A673 (cell line): ENCODE measurements around the gene PIGC. TPM values are rescaled to one million over a fixed set of nuclear protein-coding genes. Genes with fewer than 3 reads are reported as not detected.

Source experiments
- BruUV-seq: library from RNA; stranded (reverse); fragments of 400-500 nt; replicated peaks from 2 replicates; lab custom pipeline; 2021; lab: Mats Ljungman, UMichigan
- CTCF ChIA-PET: fragments of 300-600 bp; sonication (Branson Sonifier 250); formaldehyde crosslinking; loops from one replicate; lab custom pipeline; 2022; ENCODE audit warnings: antibody characterized with exemption; lab: Charles Lee
- POLR2A ChIA-PET: fragments of 300-600 bp; sonication (Branson Sonifier 250); formaldehyde crosslinking; loops from one replicate; lab custom pipeline; 2022; ENCODE audit warnings: antibody characterized with exemption; ENCODE audit not compliant: low non-redundant PET; lab: Charles Lee
- DNase-seq: peaks from one replicate; pipeline ENCODE4 v3.0.0-alpha.2; 2015; ENCODE audit warnings: low spot score
- H3K27ac ChIP-seq: fragments of 200-600 bp; sonication (generic); 2 replicates; pipeline ENCODE4 v1.5.1; 2016; ENCODE audit warnings: mixed run types, low read depth, mild to moderate bottlenecking, mixed read lengths, antibody characterized with exemption, low read length; ENCODE audit not compliant: poor library complexity, severe bottlenecking
- H3K27me3 ChIP-seq: fragments of 200-600 bp; sonication (generic); replicated peaks from 2 replicates; pipeline ENCODE4 v1.6.1; 2017; ENCODE audit warnings: mixed run types, low read depth, mild to moderate bottlenecking, mixed read lengths, antibody characterized with exemption, low read length; ENCODE audit not compliant: insufficient read depth, poor library complexity
- H3K36me3 ChIP-seq: fragments of 200-600 bp; sonication (generic); 2 replicates; pipeline ENCODE4 v1.6.1; 2016; ENCODE audit warnings: mixed run types, mild to moderate bottlenecking, mixed read lengths, antibody characterized with exemption, low read length; ENCODE audit not compliant: insufficient read depth, poor library complexity, severe bottlenecking
- H3K4me1 ChIP-seq: fragments of 200-600 bp; sonication (generic); 2 replicates; pipeline ENCODE4 v1.6.1; 2017; ENCODE audit warnings: mixed run types, mild to moderate bottlenecking, mixed read lengths, antibody characterized with exemption, low read length; ENCODE audit not compliant: insufficient read depth, poor library complexity, severe bottlenecking
- H3K4me3 ChIP-seq: fragments of 200-600 bp; sonication (generic); 2 replicates; pipeline ENCODE4 v1.5.1; 2016; ENCODE audit warnings: low read depth, mixed run types, mild to moderate bottlenecking, mixed read lengths, low read length; ENCODE audit not compliant: poor library complexity, severe bottlenecking
- H3K9me3 ChIP-seq: fragments of 200-600 bp; sonication (generic); 2 replicates; pipeline ENCODE4 v1.6.1; 2016; ENCODE audit warnings: mixed run types, low read depth, mild to moderate bottlenecking, mixed read lengths, antibody characterized with exemption, low read length; ENCODE audit not compliant: poor library complexity, severe bottlenecking
- EZH2 ChIP-seq: fragments of 200-600 bp; sonication (generic); IDR thresholded peaks from 2 replicates; pipeline ENCODE4 v1.6.1; 2017; ENCODE audit warnings: borderline replicate concordance, low read depth, mild to moderate bottlenecking, mixed read lengths, antibody characterized with exemption, low read length; ENCODE audit not compliant: poor library complexity, severe bottlenecking
- intact Hi-C: fragments of 100-400 bp; cut with micrococcal nuclease; formaldehyde crosslinking; loops from one replicate; pipeline ENCODE4 v1.10.0; 2022; ENCODE audit not compliant: unreplicated experiment
- total RNA-seq: library from RNA; stranded (reverse); gene quantifications from 2 replicates; pipeline ENCODE4 v1.2.3, GENCODE V29; 2021
- TF ChIP-seq, protein P1 (sequence below): fragments of 300-800, 200-600 bp; sonication (generic); conservative IDR thresholded peaks from 2 replicates; pipeline ENCODE4 v1.5.1; 2017; ENCODE audit warnings: low read depth, mild to moderate bottlenecking, antibody characterized with exemption, low read length, moderate library complexity, mixed read lengths

PIGC gene
- total RNA-seq, 1 experiment from 2014 or later = 21.0 TPM

DNA sequence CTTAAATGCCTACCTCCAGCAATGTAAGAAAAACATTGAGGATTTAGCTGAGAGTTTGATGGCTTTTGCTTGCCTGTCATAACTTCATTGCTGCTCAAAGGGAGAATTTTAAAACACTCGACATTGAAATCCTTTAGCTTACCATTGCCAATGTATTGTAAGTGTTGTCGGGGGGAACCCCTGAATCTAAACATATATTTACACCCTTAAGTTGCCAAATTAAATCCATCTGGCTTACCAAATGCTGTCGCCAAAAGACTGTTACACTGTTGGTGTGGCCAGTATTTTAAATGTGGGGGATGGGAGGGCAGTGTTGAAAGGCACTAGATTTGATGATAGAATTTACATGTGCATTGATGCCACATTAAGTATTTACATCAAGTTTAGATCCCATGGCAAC, 48.3 kb downstream of the PIGC start:
- no peak for TF ChIP-seq EZH2
- TF ChIP-seq, protein P1, sequence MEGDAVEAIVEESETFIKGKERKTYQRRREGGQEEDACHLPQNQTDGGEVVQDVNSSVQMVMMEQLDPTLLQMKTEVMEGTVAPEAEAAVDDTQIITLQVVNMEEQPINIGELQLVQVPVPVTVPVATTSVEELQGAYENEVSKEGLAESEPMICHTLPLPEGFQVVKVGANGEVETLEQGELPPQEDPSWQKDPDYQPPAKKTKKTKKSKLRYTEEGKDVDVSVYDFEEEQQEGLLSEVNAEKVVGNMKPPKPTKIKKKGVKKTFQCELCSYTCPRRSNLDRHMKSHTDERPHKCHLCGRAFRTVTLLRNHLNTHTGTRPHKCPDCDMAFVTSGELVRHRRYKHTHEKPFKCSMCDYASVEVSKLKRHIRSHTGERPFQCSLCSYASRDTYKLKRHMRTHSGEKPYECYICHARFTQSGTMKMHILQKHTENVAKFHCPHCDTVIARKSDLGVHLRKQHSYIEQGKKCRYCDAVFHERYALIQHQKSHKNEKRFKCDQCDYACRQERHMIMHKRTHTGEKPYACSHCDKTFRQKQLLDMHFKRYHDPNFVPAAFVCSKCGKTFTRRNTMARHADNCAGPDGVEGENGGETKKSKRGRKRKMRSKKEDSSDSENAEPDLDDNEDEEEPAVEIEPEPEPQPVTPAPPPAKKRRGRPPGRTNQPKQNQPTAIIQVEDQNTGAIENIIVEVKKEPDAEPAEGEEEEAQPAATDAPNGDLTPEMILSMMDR = no peak
- CTCF ChIA-PET = no interaction called here
- no TSS peak for BruUV-seq

DNA sequence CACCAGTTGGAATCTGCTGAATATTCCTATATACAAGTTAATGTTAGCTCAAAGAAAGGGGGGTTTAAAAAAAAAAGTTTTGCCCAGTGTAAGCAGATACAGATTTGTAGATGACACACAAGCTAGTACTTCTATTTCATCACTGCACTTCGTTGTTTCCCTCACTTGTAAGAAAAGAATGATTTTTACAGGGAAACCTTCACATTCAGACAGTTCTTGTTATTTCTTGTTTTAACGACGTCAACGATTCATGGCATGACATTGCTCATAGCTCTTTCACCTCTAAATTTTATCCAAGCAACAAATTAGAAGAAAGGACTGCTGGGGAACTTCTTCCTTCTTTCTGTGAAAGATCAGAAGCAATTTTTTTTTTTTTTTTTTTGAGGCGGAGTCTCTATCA, 49.1 kb downstream of the PIGC start:
- Histone ChIP-seq H3K27ac (no peak overlapping the region), H3K27me3 (no peaks in the 10 kb centered on the region), H3K4me3 (no peak overlapping the region), H3K9me3 (no peaks in the 10 kb centered on the region), H3K4me1 (peaks cover 21% of the 10 kb centered on the region), H3K36me3 (no peaks in the 10 kb centered on the region)
- ChIA-PET CTCF (no interaction called here), POLR2A (interaction anchor here (0.6 kb wide), 1 partner anchor 10 kb away, joined by 3 read pairs; no protein-coding TSS in a partner anchor)
- no TSS peak for BruUV-seq
- intact Hi-C loops = loop anchor here (5.0 kb wide), 1 partner anchor 38 kb away; no protein-coding TSS in a partner anchor
- TF ChIP-seq, protein P1 = no peak
- TF ChIP-seq EZH2 = no peak
- no peak for DNase-seq

More for the DNA sequence above, 48.3 kb downstream of the PIGC start:
- Histone ChIP-seq H3K27me3 (no peaks in the 10 kb centered on the region), H3K4me1 (peaks cover 21% of the 10 kb centered on the region), H3K27ac (no peak overlapping the region), H3K4me3 (no peak overlapping the region), H3K36me3 (no peaks in the 10 kb centered on the region), H3K9me3 (no peaks in the 10 kb centered on the region)
- intact Hi-C loops = loop anchor here (5.0 kb wide), 1 partner anchor 38 kb away; no protein-coding TSS in a partner anchor
- POLR2A ChIA-PET = no interaction called here
- DNase-seq = no peak

DNA sequence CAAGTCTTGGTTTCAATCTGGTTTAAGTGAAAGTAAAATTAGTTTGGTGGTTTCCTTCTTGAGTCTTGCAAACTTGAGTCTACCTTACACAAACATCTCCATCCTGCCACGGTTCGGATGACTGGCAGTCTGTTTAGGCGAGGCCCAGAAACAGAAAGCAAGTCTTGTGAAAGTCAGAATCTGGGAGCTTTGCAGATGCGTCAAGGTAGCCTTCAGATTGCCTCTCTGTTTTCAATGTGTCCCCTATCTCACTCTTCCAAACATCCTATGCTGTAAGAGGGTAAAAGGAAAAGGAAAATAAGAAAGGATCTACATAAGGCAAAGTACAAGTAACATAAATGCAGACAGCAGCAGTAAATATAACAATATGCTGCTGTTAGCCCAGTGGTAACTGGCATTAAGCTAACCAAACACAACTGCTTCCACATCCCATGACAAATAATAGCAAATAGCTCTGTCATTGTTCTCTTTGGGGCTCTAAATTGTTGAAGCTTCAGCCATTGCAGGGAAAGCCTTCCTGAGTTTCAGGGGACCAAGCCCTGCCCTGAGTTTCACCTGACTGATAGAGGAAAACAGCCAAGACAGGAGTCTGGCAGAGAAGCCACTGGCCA, 49.6 kb downstream of the PIGC start:
- intact Hi-C loops = no loop called here
- Histone ChIP-seq H3K4me1 (peaks cover 19% of the 10 kb centered on the region), H3K27ac (no peak overlapping the region), H3K36me3 (no peaks in the 10 kb centered on the region), H3K4me3 (no peak overlapping the region), H3K27me3 (no peaks in the 10 kb centered on the region), H3K9me3 (no peaks in the 10 kb centered on the region)
- no peak for DNase-seq
- ChIA-PET CTCF (no interaction called here), POLR2A (interaction anchor here (0.6 kb wide), 1 partner anchor 10 kb away, joined by 3 read pairs; no protein-coding TSS in a partner anchor)
- no TSS peak for BruUV-seq
- TF ChIP-seq, protein P1 = no peak
- no peak for TF ChIP-seq EZH2
